Right kidney (tissue), 1 donor: ENCODE results near the gene LIN7A.

Source experiments
- DNase-seq: peaks from one replicate; pipeline ENCODE4 v3.0.0-alpha.2; 2016

Gene LIN7A

GRCh38 chr12:80860928-80861327, 76.8 kb downstream of the LIN7A start:
- no peak for DNase-seq

- no peak for DNase-seq
These were observed 77.5 kb downstream of the LIN7A start for GRCh38 chr12:80860206-80860605.

GRCh38 chr12:80858356-80858755, 79.4 kb downstream of the LIN7A start:
- DNase-seq = no peak

GRCh38 chr12:80857311-80857710, 80.4 kb downstream of the LIN7A start:
- no peak for DNase-seq

GRCh38 chr12:80849337-80849736, 88.4 kb downstream of the LIN7A start:
- no peak for DNase-seq

- no peak for DNase-seq
These were observed 88.9 kb downstream of the LIN7A start for GRCh38 chr12:80848858-80849257.

- DNase-seq = no peak
These were observed 90.2 kb downstream of the LIN7A start for GRCh38 chr12:80847575-80847974.

- DNase-seq = no peak
These were observed 90.8 kb downstream of the LIN7A start for GRCh38 chr12:80846952-80847351.

GRCh38 chr12:80845639-80846038, 92.1 kb downstream of the LIN7A start:
- DNase-seq = no peak

GRCh38 chr12:80843969-80844368, 93.8 kb downstream of the LIN7A start:
- DNase-seq = no peak

GRCh38 chr12:80838708-80839107, 99.0 kb downstream of the LIN7A start:
- DNase-seq = no peak

- no peak for DNase-seq
These were observed 99.6 kb downstream of the LIN7A start for GRCh38 chr12:80838024-80838658.

GRCh38 chr12:80837342-80837978, 100.3 kb downstream of the LIN7A start:
- no peak for DNase-seq

- no peak for DNase-seq
These were observed 103.0 kb downstream of the LIN7A start for GRCh38 chr12:80834724-80835123.

- no peak for DNase-seq
These were observed 107.1 kb downstream of the LIN7A start for GRCh38 chr12:80830533-80831088.

- no peak for DNase-seq
These were observed 108.0 kb downstream of the LIN7A start for GRCh38 chr12:80829767-80830166.

- no peak for DNase-seq
These were observed 112.2 kb downstream of the LIN7A start for GRCh38 chr12:80825506-80825905.

GRCh38 chr12:80823393-80823792, 114.3 kb downstream of the LIN7A start:
- no peak for DNase-seq

- no peak for DNase-seq
These were observed 116.2 kb downstream of the LIN7A start for GRCh38 chr12:80821513-80822000.

- DNase-seq = no peak
These were observed 118.9 kb downstream of the LIN7A start for GRCh38 chr12:80818878-80819277.

GRCh38 chr12:80815351-80815750, 122.4 kb downstream of the LIN7A start:
- no peak for DNase-seq

- DNase-seq = no peak
These were observed 123.3 kb downstream of the LIN7A start for GRCh38 chr12:80814453-80814852.

GRCh38 chr12:80813820-80814219, 123.9 kb downstream of the LIN7A start:
- DNase-seq = no peak
